PC-9 (cell line): ENCODE data around the gene ADAMTS10. TPM values are rescaled to one million over a fixed set of nuclear protein-coding genes. Genes with fewer than 3 reads are reported as not detected.

ENCODE experiments used
- BruUV-seq: library from RNA; stranded (reverse); fragments of 400-500 nt; replicated peaks from 2 replicates; lab custom pipeline; 2021; lab: Mats Ljungman, UMichigan
- CTCF ChIA-PET: fragments of 300-600 bp; sonication (Branson Sonifier 250); formaldehyde crosslinking; loops from one replicate; lab custom pipeline; 2022; ENCODE audit warnings: antibody characterized with exemption; lab: Charles Lee
- POLR2A ChIA-PET: fragments of 300-600 bp; sonication (Branson Sonifier 250); formaldehyde crosslinking; loops from one replicate; lab custom pipeline; 2022; ENCODE audit warnings: antibody characterized with exemption; ENCODE audit not compliant: unreplicated experiment; lab: Charles Lee
- DNase-seq, 2 experiments: peaks; one replicate each; pipeline versions ENCODE4 v3.0.0 to v3.0.0-alpha.2; 2015 to 2022; ENCODE audit warnings: mixed read lengths in 1 of 2
- H2AFZ ChIP-seq: fragments of 200-600 bp; sonication (generic); 2 replicates; pipeline ENCODE4 v1.8.1; 2017; ENCODE audit warnings: antibody characterized with exemption
- H3F3A ChIP-seq: fragments of 200-600 bp; sonication (generic); 2 replicates; pipeline ENCODE4 v1.8.1; 2017; ENCODE audit warnings: antibody characterized with exemption, mild to moderate bottlenecking, low read depth; ENCODE audit not compliant: insufficient read depth
- H3K27ac ChIP-seq: fragments of 200-600 bp; sonication (generic); 2 replicates; pipeline ENCODE4 v1.6.1; 2016; ENCODE audit warnings: mixed run types
- H3K27me3 ChIP-seq: fragments of 200-600 bp; sonication (generic); 2 replicates; pipeline ENCODE4 v1.6.1; 2016; ENCODE audit warnings: low read depth, mixed run types; ENCODE audit not compliant: insufficient read depth
- H3K36me3 ChIP-seq: fragments of 200-600 bp; sonication (generic); 2 replicates; pipeline ENCODE4 v1.6.1; 2016; ENCODE audit warnings: low read depth, mixed run types
- H3K4me1 ChIP-seq: fragments of 200-600 bp; sonication (generic); replicated peaks from 2 replicates; pipeline ENCODE4 v1.6.1; 2016; ENCODE audit warnings: mixed run types; ENCODE audit not compliant: insufficient read depth
- H3K4me2 ChIP-seq: fragments of 200-600 bp; sonication (generic); 2 replicates; pipeline ENCODE4 v1.6.1; 2017; ENCODE audit warnings: mixed run types
- H3K4me3 ChIP-seq: fragments of 200-600 bp; sonication (generic); 2 replicates; pipeline ENCODE4 v1.6.1; 2016; ENCODE audit warnings: mixed run types
- H3K79me2 ChIP-seq: fragments of 200-600 bp; sonication (generic); 2 replicates; pipeline ENCODE4 v1.6.1; 2017; ENCODE audit warnings: low read depth, mixed run types
- H3K9me2 ChIP-seq: fragments of 200-600 bp; sonication (generic); 2 replicates; pipeline ENCODE4 v1.8.1; 2017; ENCODE audit warnings: mild to moderate bottlenecking; ENCODE audit not compliant: insufficient read depth
- H3K9me3 ChIP-seq: fragments of 200-600 bp; sonication (generic); 2 replicates; pipeline ENCODE4 v1.8.1; 2016; ENCODE audit warnings: low read depth; ENCODE audit not compliant: insufficient read depth
- H4K20me1 ChIP-seq: fragments of 200-600 bp; sonication (generic); 2 replicates; pipeline ENCODE4 v1.8.1; 2017; ENCODE audit not compliant: insufficient read depth
- EZH2 ChIP-seq: fragments of 200-600 bp; sonication (generic); IDR thresholded peaks from 2 replicates; pipeline ENCODE4 v1.8.0; 2017; ENCODE audit warnings: antibody characterized with exemption, low read depth
- intact Hi-C: fragments of 100-400 bp; cut with micrococcal nuclease; formaldehyde crosslinking; loops from one replicate; pipeline ENCODE4 v1.10.0; 2022; ENCODE audit not compliant: unreplicated experiment
- total RNA-seq: library from RNA; stranded (reverse); gene quantifications from 2 replicates; pipeline ENCODE4 v1.2.3, GENCODE V29; 2021
- TF ChIP-seq, protein P1 (sequence below): fragments of 200-600 bp; sonication (generic); conservative IDR thresholded peaks from 2 replicates; pipeline ENCODE4 v1.6.1; 2017; ENCODE audit warnings: mixed run types, antibody characterized with exemption, mild to moderate bottlenecking, moderate library complexity

Gene ADAMTS10
- total RNA-seq, 1 experiment from 2014 or later = not detected

DNA sequence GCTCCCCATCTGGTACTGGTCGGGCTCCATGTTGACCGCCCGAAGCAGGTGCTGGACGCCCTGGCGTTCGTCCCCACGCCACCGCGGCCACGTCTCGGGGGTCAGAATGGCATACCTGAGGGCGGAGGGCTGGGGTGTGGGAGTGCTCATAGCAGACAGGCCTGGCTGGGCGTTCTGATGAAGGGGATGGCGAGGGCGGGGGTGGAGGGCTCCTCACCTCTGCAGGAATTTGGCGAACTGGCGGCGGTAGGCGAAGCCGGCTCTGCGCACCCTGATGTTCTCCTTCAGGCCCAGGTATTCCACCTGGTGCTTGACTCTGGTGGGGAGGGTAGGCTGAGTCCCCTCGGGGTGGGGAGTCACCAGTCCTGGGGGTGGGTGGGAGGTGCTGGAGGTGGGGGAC is 74.2 kb downstream of the ADAMTS10 start:
- H3K36me3 ChIP-seq = no peaks in the 10 kb centered on the region
- H3K27me3 ChIP-seq = no peaks in the 10 kb centered on the region
- intact Hi-C loops = no loop called here
- POLR2A ChIA-PET = no interaction called here
- H4K20me1 ChIP-seq = no peaks in the 10 kb centered on the region
- no peaks in the 10 kb centered on the region for H3K9me3 ChIP-seq
- no peaks in the 10 kb centered on the region for H3K4me1 ChIP-seq
- CTCF ChIA-PET = no interaction called here
- H3K4me3 ChIP-seq = no peak overlapping the region
- no peaks in the 10 kb centered on the region for H3K79me2 ChIP-seq
- no peak overlapping the region for H3K4me2 ChIP-seq
- H3K27ac ChIP-seq = no peak overlapping the region
- H3K9me2 ChIP-seq = no peaks in the 10 kb centered on the region
- TF ChIP-seq, protein P1, sequence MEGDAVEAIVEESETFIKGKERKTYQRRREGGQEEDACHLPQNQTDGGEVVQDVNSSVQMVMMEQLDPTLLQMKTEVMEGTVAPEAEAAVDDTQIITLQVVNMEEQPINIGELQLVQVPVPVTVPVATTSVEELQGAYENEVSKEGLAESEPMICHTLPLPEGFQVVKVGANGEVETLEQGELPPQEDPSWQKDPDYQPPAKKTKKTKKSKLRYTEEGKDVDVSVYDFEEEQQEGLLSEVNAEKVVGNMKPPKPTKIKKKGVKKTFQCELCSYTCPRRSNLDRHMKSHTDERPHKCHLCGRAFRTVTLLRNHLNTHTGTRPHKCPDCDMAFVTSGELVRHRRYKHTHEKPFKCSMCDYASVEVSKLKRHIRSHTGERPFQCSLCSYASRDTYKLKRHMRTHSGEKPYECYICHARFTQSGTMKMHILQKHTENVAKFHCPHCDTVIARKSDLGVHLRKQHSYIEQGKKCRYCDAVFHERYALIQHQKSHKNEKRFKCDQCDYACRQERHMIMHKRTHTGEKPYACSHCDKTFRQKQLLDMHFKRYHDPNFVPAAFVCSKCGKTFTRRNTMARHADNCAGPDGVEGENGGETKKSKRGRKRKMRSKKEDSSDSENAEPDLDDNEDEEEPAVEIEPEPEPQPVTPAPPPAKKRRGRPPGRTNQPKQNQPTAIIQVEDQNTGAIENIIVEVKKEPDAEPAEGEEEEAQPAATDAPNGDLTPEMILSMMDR = no peak
- TF ChIP-seq EZH2 = no peak
- BruUV-seq = no TSS peak
- H3F3A ChIP-seq = no peaks in the 10 kb centered on the region; the same call in 1 of the 2 replicates
- no peak for DNase-seq
- no peak overlapping the region for H2AFZ ChIP-seq

DNA sequence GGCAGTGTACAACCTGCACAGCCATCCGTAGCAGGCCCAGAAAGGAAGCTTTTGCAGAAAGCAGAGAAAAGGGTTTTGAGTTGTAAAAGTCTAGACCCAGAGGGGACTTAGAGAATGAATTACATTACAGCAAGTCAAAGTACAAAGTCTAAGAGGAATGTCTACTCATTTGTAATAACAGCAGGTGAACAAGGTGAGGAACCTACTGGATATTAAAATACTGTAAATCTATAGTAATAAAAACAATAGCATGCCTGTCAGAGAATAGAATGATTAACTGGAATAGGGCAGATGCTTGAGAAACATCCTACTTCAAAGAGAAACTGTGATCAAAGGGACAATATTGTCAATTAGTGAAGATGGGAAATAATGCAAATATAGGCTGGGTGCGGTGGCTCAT is 78.3 kb downstream of the ADAMTS10 start:
- Histone ChIP-seq H3K27me3 (no peaks in the 10 kb centered on the region), H3K27ac (no peak overlapping the region), H3K4me1 (peaks cover 4% of the 10 kb centered on the region), H3K9me3 (no peaks in the 10 kb centered on the region), H3K9me2 (no peaks in the 10 kb centered on the region), H4K20me1 (no peaks in the 10 kb centered on the region; the same call in none of the 2 replicates), H3F3A (no peaks in the 10 kb centered on the region; the same call in 1 of the 2 replicates), H3K4me2 (no peak overlapping the region), H3K4me3 (no peak overlapping the region), H3K36me3 (no peaks in the 10 kb centered on the region), H3K79me2 (no peaks in the 10 kb centered on the region), H2AFZ (no peak overlapping the region)
- intact Hi-C loops = no loop called here
- ChIA-PET POLR2A (no interaction called here), CTCF (interaction anchor here (0.6 kb wide), 1 partner anchor 38 kb away, joined by 3 read pairs; no protein-coding TSS in a partner anchor)
- no TSS peak for BruUV-seq
- TF ChIP-seq, protein P1 = no peak
- no peak for TF ChIP-seq EZH2
- DNase-seq = no peak

DNA sequence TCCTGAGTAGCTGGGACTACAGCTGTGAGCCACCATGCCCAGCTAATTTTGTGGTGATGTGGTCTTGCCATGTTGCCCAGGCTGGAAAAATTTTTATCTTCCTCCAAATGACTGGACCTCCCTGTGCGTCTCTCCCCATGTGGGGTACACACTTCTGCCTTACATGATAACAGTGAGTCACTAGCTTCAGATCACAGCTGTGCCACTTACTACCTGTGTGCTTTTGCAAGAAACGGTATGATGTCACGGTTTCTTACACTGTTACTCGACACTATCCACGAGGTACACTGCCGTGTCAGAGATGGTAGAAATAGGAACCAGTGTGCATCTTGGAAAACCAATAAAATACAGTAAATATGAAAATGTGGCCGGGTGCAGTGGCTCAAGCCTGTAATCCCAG is 79.0 kb downstream of the ADAMTS10 start:
- POLR2A ChIA-PET = no interaction called here
- no peak for DNase-seq
- Histone ChIP-seq H3F3A (no peaks in the 10 kb centered on the region; the same call in 1 of the 2 replicates), H3K36me3 (no peaks in the 10 kb centered on the region), H3K4me1 (peaks cover 9% of the 10 kb centered on the region), H2AFZ (no peak overlapping the region), H4K20me1 (no peaks in the 10 kb centered on the region; the same call in none of the 2 replicates), H3K27me3 (no peaks in the 10 kb centered on the region), H3K9me2 (no peaks in the 10 kb centered on the region), H3K4me2 (no peak overlapping the region), H3K4me3 (no peak overlapping the region), H3K79me2 (no peaks in the 10 kb centered on the region; the same call in 1 of the 2 replicates), H3K27ac (no peak overlapping the region), H3K9me3 (no peaks in the 10 kb centered on the region)
- CTCF ChIA-PET = no interaction called here
- intact Hi-C loops = no loop called here
- TF ChIP-seq, protein P1 = no peak
- TF ChIP-seq EZH2 = no peak
- BruUV-seq = no TSS peak

Other genes starting within 250 kb of the ADAMTS10 start
- gene ANGPTL4, start 246.6 kb downstream of the ADAMTS10 start, total RNA-seq = 0.30 TPM in 1 of 2 replicates, not detected in the other
- 119 and 126 TPM in 2 replicates for gene RAB11B, start 220.4 kb downstream of the ADAMTS10 start, total RNA-seq
- gene MARCHF2, start 197.4 kb downstream of the ADAMTS10 start, total RNA-seq = 16.6 and 25.2 TPM in 2 replicates
- 220 and 239 TPM in 2 replicates for gene HNRNPM, start 165.7 kb downstream of the ADAMTS10 start, total RNA-seq
- 0.85 and 0.90 TPM in 2 replicates for gene PRAM1, start 108.1 kb downstream of the ADAMTS10 start, total RNA-seq
- 22.1 and 22.4 TPM in 2 replicates for gene ZNF414, start 96.5 kb downstream of the ADAMTS10 start, total RNA-seq
- gene MYO1F, start 33.3 kb downstream of the ADAMTS10 start, total RNA-seq = 0.53 and 1.3 TPM in 2 replicates
- not detected in 2 replicates for gene NFILZ, start 19.9 kb upstream of the ADAMTS10 start, total RNA-seq
- not detected in 2 replicates for gene ACTL9, start 88.1 kb upstream of the ADAMTS10 start, total RNA-seq
- gene OR2Z1, start 110.9 kb upstream of the ADAMTS10 start, total RNA-seq = not detected in 2 replicates
- 28.7 and 29.7 TPM in 2 replicates for gene ZNF558, start 221.6 kb upstream of the ADAMTS10 start, total RNA-seq
- not detected in 2 replicates for gene MBD3L1, start 221.7 kb upstream of the ADAMTS10 start, total RNA-seq